ENCODE measurements around the gene ORM1.
"Not testable (repeated sequence)": the region's sequence is repeated elsewhere in the genome, so short reads cannot be mapped to it uniquely, and the experiment has no call there.

The ORM1 gene

GRCh38 chr9:114328357-114328820 lies 5.5 kb downstream of the ORM1 start:
- not testable (repeated sequence) for DNase-seq

GRCh38 chr9:114328937-114329624 lies 6.2 kb downstream of the ORM1 start:
- not testable (repeated sequence) for DNase-seq

- DNase-seq: not testable (repeated sequence)
These were observed 6.7 kb downstream of the ORM1 start, which contains the start of gene ORM2 for GRCh38 chr9:114329625-114330022. Gene ORM2 (plus strand): TSS chr9:114329869. CDS start chr9:114329905, 36 bp downstream.

GRCh38 chr9:114330636-114331035 lies 7.7 kb downstream of the ORM1 start:
- no peak for DNase-seq

GRCh38 chr9:114331229-114332195 lies 8.6 kb downstream of the ORM1 start:
- DNase-seq: not testable (repeated sequence)

GRCh38 chr9:114332474-114333040 lies 9.7 kb downstream of the ORM1 start:
- DNase-seq: not testable (repeated sequence)

GRCh38 chr9:114333718-114334117 lies 10.8 kb downstream of the ORM1 start:
- not testable (repeated sequence) for DNase-seq

- no peak for DNase-seq
These were observed 11.6 kb downstream of the ORM1 start for GRCh38 chr9:114334490-114334889.

GRCh38 chr9:114335745-114336144 lies 12.8 kb downstream of the ORM1 start:
- DNase-seq: no peak

- no peak for DNase-seq
These were observed 13.3 kb downstream of the ORM1 start for GRCh38 chr9:114336157-114336556.

- no peak for DNase-seq
These were observed 13.9 kb downstream of the ORM1 start for GRCh38 chr9:114336699-114337395.

- DNase-seq: no peak
These were observed 15.3 kb downstream of the ORM1 start for GRCh38 chr9:114338187-114338586.

GRCh38 chr9:114339130-114339908 lies 16.4 kb downstream of the ORM1 start:
- DNase-seq: no peak

GRCh38 chr9:114341152-114341830 lies 18.4 kb downstream of the ORM1 start:
- DNase-seq: no peak

GRCh38 chr9:114341991-114342390 lies 19.1 kb downstream of the ORM1 start:
- no peak for DNase-seq

GRCh38 chr9:114342755-114343440 lies 20.0 kb downstream of the ORM1 start:
- no peak for DNase-seq

- no peak for DNase-seq
These were observed 20.7 kb downstream of the ORM1 start for GRCh38 chr9:114343471-114344187.

- DNase-seq: no peak
These were observed 21.3 kb downstream of the ORM1 start for GRCh38 chr9:114344188-114344566.

- no peak for DNase-seq
These were observed 21.8 kb downstream of the ORM1 start for GRCh38 chr9:114344692-114345091.

GRCh38 chr9:114345493-114346065 lies 22.7 kb downstream of the ORM1 start:
- no peak for DNase-seq
